ENCODE measurements around the gene ITGAL. TPM values are rescaled to one million over a fixed set of nuclear protein-coding genes. Genes with fewer than 3 reads are reported as not detected.

The ITGAL gene
- total and polyA plus RNA-seq, 2 of the 13 experiments (the other 11 are each of a cell fraction or from before 2014, with no cell fraction given), result 0.86 to 1.2 TPM

DNA sequence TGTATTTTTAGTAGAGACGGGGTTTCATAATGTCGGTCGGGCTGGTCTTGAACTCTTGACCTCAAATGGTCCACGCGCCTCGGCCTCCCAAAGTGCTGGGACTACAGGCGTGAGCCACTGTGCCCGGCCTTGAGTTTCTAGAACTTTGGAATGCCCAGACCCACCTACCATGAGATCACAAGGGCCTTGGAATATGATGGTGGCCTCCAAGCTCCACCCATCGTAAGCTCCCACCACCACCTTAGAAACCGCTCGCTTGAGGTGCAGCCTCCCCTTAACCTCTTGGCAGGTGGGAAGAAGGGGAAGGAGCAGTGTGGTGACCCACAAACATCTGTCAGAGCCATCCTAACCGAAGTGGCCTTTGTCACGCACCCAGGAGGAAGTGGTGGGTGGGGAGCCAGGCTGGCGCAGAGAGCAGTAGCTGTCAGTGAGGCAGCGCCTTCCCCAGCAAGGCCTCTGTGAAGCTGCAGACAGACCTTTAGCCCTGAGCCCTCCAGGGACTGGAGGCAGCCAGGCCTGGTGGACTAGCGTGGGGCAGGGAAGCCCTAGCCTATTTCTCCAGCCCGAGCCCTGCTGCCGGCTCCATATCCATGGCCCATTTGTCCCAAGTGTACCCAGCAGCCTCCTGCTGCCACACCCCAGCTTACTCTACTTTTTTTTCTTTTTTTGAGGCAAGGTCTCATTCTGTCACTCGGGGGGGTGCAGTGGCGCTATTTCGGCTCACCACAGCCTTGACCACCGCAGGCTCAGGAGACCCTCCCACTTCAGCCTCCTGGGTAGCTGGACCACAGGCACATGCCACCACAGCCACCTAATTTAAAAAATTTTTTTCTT, 13.8 kb upstream of the ITGAL start (continued):
- TF ChIP-seq ZBTB21 (CRISPR knock-in tag; IDR thresholded peaks at IDR 0.05) (0 out of 2 replicates have a peak, but pooled peaks have one; percentile 18), ZNF646 (CRISPR knock-in tag; IDR thresholded peaks at IDR 0.05) (peak; percentile 73), FOXK1 (CRISPR knock-in tag; IDR thresholded peaks at IDR 0.05; ENCODE audit: borderline replicate concordance, low read depth) (peak; percentile 11; the same call in 1 of the 2 replicates), ZNF10 (CRISPR knock-in tag; IDR thresholded peaks at IDR 0.05; ENCODE audit: borderline replicate concordance, low read depth) (no peak), MAFF (IDR thresholded peaks at IDR 0.05; ENCODE audit: low read depth, low read length) (no peak), ZNF883 (CRISPR knock-in tag; IDR thresholded peaks at IDR 0.05; ENCODE audit: not compliant biosample characterization) (peak; percentile 95), FOXK2 (IDR thresholded peaks at IDR 0.05) (no peak), ZNF382 (CRISPR knock-in tag; IDR thresholded peaks at IDR 0.05; ENCODE audit: borderline replicate concordance) (no peak), NR2F6 (IDR thresholded peaks at IDR 0.05) (peak; percentile 59), NR2F6 (CRISPR knock-in tag; IDR thresholded peaks at IDR 0.05) (peak; percentile 54), ZNF101 (CRISPR knock-in tag; IDR thresholded peaks at IDR 0.05; ENCODE audit: borderline replicate concordance, low read depth) (no peak), ZNF609 (CRISPR knock-in tag; IDR thresholded peaks at IDR 0.05; ENCODE audit: borderline replicate concordance) (peak; percentile 60; the same call in 1 of the 2 replicates), MBNL3 (CRISPR knock-in tag; conservative IDR thresholded peaks at IDR 0.05) (no peak), CENPT (CRISPR knock-in tag; IDR thresholded peaks at IDR 0.05; ENCODE audit: low read depth) (no peak)
- TF ChIP-seq, protein P1, sequence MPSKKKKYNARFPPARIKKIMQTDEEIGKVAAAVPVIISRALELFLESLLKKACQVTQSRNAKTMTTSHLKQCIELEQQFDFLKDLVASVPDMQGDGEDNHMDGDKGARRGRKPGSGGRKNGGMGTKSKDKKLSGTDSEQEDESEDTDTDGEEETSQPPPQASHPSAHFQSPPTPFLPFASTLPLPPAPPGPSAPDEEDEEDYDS (CRISPR knock-in tag; IDR thresholded peaks at IDR 0.05), result peak; percentile 31; the same call in 1 of the 2 replicates
- TF ChIP-seq, protein P2, sequence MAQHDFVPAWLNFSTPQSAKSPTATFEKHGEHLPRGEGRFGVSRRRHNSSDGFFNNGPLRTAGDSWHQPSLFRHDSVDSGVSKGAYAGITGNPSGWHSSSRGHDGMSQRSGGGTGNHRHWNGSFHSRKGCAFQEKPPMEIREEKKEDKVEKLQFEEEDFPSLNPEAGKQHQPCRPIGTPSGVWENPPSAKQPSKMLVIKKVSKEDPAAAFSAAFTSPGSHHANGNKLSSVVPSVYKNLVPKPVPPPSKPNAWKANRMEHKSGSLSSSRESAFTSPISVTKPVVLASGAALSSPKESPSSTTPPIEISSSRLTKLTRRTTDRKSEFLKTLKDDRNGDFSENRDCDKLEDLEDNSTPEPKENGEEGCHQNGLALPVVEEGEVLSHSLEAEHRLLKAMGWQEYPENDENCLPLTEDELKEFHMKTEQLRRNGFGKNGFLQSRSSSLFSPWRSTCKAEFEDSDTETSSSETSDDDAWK (CRISPR knock-in tag; IDR thresholded peaks at IDR 0.05), result no peak
